Activated CD8-positive, alpha-beta memory T cell treated with anti-CD3 and anti-CD28 coated beads for 36 hours (primary cell): ENCODE measurements around the gene PCDHGB5. TPM values are rescaled to one million over a fixed set of nuclear protein-coding genes. Genes with fewer than 3 reads are reported as not detected.
"Not testable (repeated sequence)": the region's sequence is repeated elsewhere in the genome, so short reads cannot be mapped to it uniquely, and the experiment has no call there.

Source experiments
- CTCF ChIA-PET: fragments of 350-600 bp; sonication (Branson Sonifier 250); formaldehyde crosslinking; loops from one replicate; lab custom pipeline; 2021; ENCODE audit warnings: antibody characterized with exemption; lab: Charles Lee
- POLR2A ChIA-PET: fragments of 350-600 bp; sonication (Branson Sonifier 250); formaldehyde crosslinking; loops from one replicate; lab custom pipeline; 2021; ENCODE audit warnings: antibody characterized with exemption; lab: Charles Lee
- total RNA-seq, 2 experiments: library from RNA; stranded (reverse); gene quantifications; one replicate each; pipeline ENCODE4 v1.2.3, GENCODE V29; 2021

The PCDHGB5 gene
- total RNA-seq, 2 experiments from 2014 or later, result 0.15 to 0.19 TPM

DNA sequence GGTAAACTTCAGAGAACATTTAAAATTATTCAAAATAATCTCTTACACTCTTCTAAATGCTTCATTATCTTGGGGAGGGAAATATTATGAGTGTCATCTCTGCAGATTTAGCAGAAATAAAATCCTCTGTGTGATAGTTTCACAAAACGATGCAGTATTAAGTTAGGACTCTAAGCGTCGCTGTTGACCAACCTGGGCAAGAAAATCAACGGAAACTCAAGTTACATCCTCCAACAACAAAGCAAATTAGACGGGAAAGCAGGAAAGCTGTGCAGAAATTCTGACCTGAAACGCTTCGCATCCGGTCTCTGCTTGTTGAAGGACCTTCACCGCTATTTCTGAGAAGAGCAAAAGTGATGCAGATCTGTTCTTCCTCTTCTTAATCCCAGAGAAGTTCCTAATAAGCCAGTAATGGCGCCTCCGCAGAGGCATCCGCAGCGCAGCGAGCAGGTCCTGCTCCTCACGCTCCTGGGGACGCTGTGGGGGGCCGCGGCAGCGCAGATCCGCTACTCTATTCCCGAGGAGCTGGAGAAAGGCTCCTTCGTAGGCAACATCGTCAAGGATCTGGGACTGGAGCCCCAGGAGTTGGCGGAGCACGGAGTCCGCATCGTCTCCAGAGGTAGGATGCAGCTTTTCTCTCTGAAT lies 24.0 kb upstream of the PCDHGB5 start, which contains the start of gene PCDHGA6:
PCDHGA6 (plus strand) TSS at position 219 of the 645 bp plus-strand sequence; CDS start at position 412, 193 bp downstream.
- POLR2A ChIA-PET, result no interaction called here
- CTCF ChIA-PET, result interaction anchor here (0.6 kb wide), 1 partner anchor 387 kb away, joined by 3 read pairs; no protein-coding TSS in a partner anchor

DNA sequence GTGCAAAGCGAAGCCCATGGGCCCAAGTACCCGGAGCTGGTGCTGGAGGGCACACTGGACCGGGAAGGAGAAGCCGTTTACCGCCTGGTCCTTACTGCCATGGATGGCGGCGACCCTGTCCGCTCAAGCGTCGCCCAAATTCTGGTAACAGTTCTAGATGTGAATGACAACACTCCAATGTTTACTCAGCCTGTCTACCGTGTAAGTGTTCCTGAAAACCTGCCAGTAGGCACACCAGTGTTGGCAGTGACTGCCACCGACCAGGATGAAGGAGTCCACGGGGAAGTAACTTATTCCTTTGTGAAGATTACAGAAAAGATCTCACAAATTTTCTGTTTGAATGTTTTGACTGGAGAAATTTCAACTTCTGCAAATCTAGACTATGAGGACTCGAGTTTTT lies 23.1 kb upstream of the PCDHGB5 start:
- ChIA-PET POLR2A (no interaction called here), CTCF (interaction anchor here (0.6 to 1.1 kb wide), 2 partner anchors 12 to 387 kb away, joined by 3 to 4 read pairs; no protein-coding TSS in a partner anchor)

DNA sequence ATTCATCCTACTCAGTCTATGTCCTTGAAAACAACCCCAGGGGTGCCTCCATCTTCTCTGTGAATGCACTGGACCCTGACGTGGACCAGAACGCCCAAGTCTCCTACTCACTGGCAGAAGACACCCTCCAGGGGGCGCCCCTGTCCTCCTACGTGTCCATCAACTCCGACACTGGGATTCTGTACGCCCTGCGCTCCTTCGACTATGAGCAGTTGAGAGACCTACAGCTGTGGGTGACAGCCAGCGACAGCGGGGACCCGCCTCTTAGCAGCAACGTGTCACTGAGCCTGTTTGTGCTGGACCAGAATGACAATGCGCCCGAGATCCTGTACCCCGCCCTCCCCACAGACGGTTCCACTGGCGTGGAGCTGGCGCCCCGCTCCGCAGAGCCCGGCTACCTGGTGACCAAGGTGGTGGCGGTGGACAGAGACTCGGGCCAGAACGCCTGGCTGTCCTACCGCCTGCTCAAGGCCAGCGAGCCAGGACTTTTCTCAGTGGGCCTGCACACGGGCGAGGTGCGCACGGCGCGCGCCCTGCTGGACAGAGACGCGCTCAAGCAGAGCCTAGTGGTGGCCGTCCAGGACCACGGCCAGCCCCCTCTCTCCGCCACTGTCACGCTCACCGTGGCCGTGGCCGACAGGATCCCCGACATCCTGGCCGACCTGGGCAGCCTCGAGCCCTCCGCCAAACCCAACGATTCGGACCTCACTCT lies 22.1 kb upstream of the PCDHGB5 start:
- CTCF ChIA-PET, result interaction anchor here (1.1 kb wide), 1 partner anchor 11 kb away, joined by 4 read pairs; no protein-coding TSS in a partner anchor
- POLR2A ChIA-PET, result not testable (repeated sequence)

DNA sequence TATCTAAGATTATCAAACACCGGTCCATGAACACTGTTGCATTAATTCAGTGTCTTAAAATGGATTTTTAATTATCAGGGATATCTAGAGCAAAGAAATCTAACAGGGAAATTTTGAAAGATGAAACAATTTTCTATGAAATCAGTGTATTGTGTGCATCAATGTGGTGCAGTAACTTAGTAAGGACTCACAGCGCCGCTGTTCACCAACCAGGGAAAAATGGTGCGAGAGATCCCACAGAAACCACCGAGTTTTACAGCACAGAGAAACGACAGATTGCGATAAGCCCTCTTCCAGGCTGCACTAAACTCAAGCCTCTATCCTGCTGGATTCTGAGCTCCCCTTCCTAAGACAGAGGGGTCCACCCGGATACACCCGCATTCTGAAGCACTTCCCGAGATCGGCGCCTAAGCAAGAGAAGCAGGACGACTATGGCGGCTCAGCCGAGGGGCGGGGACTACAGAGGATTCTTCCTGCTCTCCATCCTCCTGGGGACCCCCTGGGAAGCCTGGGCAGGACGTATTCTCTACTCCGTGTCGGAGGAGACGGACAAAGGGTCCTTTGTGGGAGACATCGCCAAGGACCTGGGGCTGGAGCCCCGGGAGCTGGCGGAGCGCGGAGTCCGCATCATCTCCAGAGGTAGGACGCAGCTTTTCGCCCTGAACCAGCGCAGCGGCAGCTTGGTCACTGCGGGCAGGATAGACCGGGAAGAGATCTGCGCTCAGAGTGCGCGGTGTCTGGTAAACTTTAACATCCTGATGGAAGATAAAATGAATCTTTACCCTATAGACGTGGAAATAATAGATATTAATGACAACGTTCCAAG lies 15.1 kb upstream of the PCDHGB5 start, which contains the start of gene PCDHGA7:
PCDHGA7 (plus strand) TSS at position 274 of the 826 bp plus-strand sequence; CDS start at position 432, 158 bp downstream.
- ChIA-PET CTCF (no interaction called here), POLR2A (no interaction called here)

DNA sequence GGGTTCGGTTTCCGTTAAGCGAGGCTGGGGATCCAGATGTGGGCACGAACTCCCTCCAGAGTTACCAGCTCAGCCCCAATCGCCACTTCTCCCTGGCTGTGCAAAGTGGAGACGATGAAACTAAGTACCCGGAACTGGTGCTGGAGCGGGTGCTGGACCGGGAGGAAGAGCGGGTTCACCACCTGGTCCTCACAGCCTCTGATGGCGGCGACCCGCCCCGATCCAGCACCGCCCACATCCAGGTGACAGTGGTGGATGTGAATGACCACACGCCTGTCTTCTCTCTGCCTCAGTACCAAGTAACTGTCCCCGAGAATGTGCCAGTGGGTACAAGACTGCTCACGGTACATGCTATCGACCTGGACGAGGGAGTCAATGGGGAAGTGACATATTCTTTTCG lies 14.4 kb upstream of the PCDHGB5 start:
- ChIA-PET CTCF (no interaction called here), POLR2A (no interaction called here)

DNA sequence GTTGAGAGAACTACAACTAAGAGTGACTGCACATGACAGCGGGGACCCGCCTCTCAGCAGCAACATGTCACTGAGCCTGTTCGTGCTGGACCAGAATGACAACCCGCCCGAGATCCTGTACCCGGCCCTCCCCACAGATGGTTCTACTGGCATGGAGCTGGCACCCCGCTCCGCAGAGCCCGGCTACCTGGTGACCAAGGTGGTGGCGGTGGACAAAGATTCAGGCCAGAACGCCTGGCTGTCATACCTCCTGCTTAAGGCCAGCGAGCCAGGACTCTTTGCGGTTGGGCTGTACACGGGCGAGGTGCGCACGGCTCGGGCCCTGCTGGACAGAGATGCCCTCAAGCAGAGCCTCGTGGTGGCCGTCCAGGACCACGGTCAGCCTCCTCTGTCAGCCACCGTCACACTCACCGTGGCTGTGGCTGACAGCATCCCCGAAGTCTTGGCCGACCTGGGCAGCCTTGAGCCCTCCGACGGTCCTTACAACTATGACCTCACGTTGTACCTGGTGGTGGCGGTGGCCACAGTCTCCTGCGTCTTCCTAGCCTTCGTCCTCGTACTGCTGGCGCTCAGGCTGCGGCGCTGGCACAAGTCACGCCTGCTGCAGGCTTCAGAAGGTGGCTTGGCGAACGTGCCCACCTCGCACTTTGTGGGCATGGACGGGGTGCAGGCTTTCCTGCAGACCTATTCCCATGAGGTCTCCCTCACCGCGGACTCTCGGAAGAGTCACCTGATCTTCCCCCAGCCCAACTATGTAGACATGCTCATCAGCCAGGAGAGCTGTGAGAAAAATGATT lies 13.1 kb upstream of the PCDHGB5 start:
- ChIA-PET POLR2A (no interaction called here), CTCF (no interaction called here)

DNA sequence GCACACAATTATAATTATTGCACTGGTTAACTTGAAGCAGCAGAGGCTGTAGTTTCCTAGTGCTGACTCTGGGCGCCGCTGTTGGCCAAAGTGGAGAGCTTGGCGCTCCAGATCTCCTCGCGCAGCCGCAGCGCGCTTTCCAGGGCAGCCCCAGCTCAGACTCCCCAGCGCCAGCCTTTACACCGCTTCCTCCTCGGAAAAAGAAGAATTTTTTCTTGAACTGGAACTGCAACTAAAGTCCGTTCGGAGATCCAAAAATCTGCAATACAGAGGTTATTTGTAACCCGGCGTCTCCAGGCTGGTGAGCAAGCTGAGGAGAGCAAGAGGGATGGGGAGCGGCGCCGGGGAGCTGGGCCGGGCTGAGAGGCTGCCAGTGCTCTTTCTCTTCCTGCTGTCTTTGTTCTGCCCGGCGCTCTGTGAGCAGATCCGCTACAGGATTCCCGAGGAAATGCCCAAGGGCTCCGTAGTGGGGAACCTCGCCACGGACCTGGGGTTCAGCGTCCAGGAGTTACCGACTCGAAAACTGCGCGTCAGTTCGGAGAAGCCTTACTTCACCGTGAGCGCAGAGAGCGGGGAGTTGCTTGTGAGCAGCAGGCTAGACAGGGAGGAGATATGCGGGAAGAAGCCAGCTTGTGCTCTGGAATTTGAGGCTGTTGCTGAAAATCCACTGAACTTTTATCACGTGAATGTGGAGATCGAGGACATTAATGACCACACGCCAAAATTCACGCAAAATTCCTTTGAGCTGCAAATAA lies 10.0 kb upstream of the PCDHGB5 start, which contains the start of gene PCDHGB4:
PCDHGB4 (plus strand) TSS at position 142 of the 755 bp plus-strand sequence; CDS start at position 329, 187 bp downstream.
- CTCF ChIA-PET, result interaction anchor here (1.0 kb wide), 1 partner anchor 43 kb away, joined by 4 read pairs; the partner anchor contains the start of gene PCDHGA12
- POLR2A ChIA-PET, result not testable (repeated sequence)

DNA sequence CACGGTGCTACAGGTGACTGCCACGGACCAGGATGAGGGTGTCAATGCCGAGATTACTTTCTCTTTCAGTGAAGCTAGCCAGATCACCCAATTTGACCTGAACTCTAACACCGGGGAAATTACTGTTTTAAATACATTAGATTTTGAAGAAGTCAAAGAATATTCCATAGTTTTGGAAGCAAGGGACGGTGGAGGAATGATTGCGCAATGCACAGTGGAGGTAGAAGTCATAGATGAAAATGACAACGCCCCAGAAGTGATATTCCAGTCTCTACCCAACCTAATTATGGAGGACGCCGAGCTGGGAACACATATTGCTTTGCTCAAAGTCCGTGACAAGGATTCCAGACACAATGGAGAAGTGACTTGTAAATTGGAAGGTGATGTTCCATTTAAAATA lies 9.1 kb upstream of the PCDHGB5 start:
- ChIA-PET CTCF (no interaction called here), POLR2A (no interaction called here)

DNA sequence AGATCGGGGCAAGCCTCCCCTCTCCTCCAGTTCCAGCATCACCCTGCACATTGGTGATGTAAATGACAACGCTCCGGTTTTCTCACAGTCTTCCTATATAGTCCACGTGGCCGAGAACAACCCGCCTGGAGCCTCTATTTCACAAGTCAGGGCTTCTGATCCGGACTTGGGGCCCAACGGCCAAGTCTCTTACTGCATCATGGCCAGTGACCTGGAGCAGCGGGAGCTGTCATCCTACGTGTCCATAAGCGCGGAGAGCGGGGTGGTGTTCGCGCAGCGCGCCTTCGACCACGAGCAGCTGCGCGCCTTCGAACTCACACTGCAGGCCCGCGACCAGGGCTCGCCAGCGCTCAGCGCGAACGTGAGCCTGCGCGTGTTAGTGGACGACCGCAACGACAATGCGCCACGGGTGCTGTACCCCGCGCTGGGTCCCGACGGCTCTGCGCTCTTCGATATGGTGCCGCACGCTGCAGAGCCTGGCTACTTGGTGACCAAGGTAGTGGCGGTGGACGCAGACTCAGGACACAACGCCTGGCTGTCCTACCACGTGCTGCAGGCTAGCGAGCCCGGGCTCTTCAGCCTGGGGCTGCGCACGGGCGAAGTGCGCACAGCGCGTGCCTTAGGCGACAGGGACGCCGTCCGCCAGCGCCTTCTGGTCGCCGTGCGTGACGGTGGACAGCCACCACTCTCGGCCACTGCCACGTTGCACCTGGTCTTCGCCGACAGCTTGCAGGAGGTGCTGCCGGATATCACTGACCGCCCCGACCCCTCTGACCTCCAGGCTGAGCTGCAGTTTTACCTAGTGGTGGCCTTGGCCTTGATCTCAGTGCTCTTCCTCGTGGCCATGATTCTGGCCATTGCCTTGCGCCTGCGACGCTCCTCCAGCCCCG lies 8.3 kb upstream of the PCDHGB5 start:
- ChIA-PET POLR2A (no interaction called here), CTCF (interaction anchor here (1.1 kb wide), 1 partner anchor 132 kb away, joined by 3 read pairs; no protein-coding TSS in a partner anchor)

DNA sequence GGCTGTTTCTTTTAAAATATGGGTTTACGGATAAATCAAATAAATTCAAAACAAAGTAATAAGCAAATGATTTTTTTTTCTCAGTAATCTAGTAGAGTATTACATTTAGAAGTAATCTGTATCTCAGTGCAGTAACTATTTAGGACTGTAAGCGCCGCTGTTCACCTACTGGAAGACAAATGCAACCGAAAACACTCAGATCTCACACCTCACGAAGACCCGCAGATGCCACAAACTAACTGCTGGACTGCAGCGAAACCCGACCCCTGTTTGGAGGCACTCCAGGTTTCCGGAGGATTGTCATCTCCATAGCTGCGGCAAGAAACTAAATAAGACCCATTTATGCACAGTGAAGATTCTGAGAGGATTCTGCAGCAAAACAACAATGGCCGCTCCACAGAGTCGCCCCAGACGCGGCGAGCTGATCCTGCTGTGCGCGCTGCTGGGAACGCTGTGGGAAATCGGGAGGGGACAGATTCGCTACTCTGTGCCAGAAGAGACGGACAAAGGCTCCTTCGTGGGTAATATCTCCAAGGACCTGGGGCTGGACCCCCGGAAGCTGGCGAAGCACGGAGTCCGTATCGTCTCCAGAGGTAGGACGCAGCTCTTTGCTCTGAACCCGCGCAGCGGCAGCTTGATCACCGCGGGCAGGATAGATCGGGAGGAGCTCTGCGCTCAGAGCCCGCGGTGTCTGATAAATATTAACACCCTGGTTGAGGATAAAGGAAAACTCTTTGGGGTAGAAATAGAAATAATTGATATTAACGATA lies 5.1 kb upstream of the PCDHGB5 start, which contains the start of gene PCDHGA8:
PCDHGA8 (plus strand) TSS at position 205 of the 770 bp plus-strand sequence; CDS start at position 386, 181 bp downstream.
- CTCF ChIA-PET, result no interaction called here
- POLR2A ChIA-PET, result no interaction called here

DNA sequence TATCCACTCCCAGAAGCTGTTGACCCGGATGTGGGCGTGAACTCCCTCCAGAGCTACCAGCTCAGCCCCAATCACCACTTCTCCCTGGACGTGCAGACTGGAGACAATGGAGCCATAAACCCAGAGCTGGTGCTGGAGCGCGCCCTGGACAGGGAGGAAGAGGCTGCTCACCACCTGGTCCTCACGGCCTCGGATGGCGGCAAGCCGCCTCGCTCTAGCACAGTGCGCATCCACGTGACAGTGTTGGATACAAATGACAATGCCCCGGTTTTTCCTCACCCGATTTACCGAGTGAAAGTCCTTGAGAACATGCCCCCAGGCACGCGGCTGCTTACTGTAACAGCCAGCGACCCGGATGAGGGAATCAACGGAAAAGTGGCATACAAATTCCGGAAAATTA lies 4.5 kb upstream of the PCDHGB5 start:
- CTCF ChIA-PET, result no interaction called here
- POLR2A ChIA-PET, result no interaction called here

DNA sequence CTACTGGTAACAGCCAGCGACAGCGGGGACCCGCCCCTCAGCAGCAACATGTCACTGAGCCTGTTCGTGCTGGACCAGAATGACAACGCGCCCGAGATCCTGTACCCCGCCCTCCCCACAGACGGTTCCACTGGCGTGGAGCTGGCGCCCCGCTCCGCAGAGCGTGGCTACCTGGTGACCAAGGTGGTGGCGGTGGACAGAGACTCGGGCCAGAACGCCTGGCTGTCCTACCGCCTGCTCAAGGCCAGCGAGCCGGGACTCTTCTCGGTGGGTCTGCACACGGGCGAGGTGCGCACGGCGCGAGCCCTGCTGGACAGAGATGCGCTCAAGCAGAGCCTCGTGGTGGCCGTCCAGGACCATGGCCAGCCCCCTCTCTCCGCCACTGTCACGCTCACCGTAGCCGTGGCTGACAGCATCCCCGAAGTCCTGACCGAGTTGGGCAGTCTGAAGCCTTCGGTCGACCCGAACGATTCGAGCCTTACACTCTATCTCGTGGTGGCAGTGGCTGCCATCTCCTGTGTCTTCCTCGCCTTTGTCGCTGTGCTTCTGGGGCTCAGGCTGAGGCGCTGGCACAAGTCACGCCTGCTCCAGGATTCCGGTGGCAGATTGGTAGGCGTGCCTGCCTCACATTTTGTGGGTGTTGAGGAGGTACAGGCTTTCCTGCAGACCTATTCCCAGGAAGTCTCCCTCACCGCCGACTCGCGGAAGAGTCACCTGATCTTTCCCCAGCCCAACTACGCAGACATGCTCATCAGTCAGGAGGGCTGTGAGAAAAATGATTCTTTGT lies 3.2 kb upstream of the PCDHGB5 start:
- POLR2A ChIA-PET, CTCF ChIA-PET: not testable (repeated sequence)

DNA sequence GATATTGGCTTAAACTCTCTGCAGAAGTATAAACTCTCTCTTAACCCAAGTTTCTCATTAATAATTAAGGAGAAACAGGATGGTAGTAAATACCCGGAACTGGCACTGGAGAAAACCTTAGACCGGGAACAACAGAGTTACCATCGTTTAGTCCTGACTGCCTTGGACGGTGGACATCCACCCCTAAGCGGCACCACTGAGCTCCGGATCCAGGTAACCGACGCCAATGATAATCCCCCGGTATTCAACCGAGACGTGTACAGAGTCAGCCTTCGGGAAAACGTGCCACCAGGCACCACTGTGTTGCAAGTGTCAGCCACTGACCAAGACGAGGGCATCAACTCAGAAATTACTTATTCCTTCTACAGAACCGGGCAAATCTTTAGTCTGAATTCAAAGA lies 861 bp downstream of the PCDHGB5 start:
- CTCF ChIA-PET, result no interaction called here
- POLR2A ChIA-PET, result no interaction called here

DNA sequence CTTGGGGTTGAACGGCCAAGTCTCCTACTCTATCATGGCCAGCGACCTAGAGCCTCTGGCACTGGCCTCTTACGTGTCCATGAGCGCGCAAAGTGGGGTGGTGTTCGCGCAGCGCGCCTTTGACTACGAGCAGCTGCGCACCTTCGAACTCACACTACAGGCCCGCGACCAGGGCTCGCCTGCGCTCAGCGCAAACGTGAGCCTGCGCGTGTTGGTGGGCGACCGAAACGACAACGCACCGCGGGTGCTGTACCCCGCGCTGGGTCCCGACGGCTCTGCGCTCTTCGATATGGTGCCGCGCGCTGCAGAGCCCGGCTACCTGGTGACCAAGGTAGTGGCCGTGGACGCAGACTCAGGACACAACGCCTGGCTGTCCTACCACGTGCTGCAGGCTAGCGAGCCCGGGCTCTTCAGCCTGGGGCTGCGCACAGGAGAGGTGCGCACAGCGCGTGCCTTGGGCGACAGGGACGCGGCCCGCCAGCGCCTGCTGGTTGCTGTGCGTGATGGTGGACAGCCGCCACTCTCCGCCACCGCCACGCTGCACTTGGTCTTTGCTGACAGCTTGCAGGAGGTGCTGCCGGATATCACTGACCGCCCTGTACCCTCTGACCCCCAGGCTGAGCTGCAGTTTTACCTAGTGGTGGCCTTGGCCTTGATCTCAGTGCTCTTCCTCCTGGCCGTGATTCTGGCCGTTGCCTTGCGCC lies 2.0 kb downstream of the PCDHGB5 start:
- CTCF ChIA-PET, result no interaction called here
- POLR2A ChIA-PET, result no interaction called here
